ENCODE data around the gene LIFR.

Gene LIFR

DNA sequence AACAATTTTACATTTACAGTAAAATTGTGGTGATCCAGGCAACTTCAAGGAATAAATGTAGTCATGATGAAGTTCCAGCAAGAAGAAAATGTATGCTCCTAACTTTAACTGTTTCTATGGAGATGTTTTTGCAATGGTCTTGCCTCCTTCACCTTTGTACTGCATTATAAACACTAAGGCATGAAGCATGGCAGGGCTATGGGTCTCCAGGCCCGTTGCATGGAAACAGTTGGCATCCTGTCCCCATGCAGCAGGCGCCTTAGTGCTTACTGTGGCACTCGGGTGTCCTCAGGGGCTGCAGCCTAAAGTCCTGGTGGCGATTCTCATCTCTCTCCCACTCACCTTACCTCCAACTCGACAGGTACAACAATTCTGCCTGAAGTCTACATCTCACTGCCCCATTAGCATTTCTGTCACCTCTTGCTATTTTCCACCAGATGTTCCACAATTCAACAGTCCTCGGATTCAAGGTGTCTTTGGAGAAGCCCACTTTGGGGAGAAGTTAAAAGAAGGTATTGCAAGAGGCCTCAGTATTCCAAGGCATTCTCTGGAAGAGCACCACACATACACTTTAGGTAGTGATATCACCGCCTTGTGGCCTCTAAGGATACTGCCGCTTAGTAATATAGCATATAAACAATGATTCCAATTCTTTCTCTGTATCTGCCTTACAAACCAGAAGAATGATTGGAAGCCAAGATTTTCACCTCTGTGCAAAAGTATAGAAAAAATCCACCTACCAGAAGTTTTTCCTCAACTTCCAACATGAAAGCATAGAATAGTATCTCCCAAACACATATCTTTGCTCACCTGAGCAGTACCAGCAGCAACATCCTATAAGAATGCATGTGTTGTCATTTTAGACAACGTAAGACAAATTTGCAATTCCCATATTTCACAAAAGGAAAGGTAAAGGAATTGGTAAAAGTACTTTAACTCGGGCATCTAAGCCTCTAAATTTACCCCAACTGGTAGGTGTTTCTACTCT, 5.1 kb downstream of the LIFR start:
- no peak for DNase-seq (ENCODE audit: low read depth in 3 of 3, low spot score in 1 of 3)

- no peak for DNase-seq (ENCODE audit: low read depth in 3 of 3, low spot score in 1 of 3)
Measured at GRCh38 chr5:38548064-38548759, 8.2 kb downstream of the LIFR start.

- no peak for DNase-seq (ENCODE audit: low read depth in 3 of 3, low spot score in 1 of 3)
Measured at GRCh38 chr5:38547257-38547656, 9.2 kb downstream of the LIFR start.

DNA sequence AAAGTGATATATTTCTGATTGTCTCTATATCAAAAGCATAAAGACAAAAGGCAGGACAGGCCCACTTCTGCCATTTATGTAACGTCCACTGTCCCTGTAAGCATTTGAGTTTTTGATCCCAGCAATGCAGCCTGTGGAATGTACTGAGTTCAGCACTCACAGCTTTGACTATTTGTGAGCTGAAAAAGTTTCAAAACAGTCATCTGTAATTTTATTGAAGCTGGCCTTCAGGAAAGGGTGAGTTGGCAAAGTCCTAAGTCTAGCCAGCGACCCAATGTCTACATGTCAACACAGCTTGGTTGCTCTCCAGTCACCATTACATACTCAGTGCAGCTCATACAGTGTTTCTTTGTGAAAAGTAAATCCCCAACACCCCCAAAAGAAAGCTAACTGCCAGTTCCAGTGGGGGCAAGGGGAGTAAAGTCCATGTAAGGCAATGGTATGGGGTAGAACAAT, 9.7 kb downstream of the LIFR start:
- DNase-seq (ENCODE audit: low read depth in 3 of 3, low spot score in 1 of 3), result no peak

DNA sequence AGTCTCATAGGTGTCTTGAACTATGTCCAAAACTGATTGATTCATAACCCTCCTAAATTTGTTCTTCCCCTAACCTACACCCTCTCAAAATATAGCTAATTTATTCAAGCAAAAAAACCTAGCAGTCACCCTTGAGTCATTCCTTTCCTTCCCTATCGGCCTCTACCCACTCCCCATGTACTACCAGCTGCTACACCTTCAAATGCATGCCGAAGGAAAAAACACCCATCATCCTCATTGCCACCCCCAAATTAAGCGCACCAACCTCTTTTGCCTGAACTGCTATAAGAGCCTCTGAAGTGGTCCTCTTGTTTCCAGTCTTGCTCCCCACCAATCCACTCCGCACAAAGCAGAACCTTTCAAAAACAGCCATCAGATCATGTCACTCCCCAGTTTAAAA, 12.6 kb downstream of the LIFR start:
- no peak for DNase-seq (ENCODE audit: low read depth in 3 of 3, low spot score in 1 of 3)

DNA sequence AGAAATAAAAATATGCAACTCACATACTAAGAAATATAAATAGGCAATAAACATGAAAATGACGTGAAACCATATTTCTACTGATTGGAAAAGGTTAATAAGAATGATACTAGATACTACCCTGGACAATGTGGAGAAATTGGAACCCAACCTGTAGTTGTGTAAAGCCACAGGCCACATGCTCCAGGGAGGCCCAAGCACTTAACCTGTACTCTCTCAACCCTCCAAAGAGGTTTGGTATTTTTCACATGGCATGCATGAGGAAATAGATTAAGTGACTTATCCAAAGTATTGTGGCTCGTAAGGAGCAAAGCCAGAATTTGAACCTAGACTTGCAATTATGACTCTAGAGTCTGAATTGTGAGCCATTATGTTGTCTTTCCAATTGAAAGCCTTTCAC, 13.4 kb downstream of the LIFR start:
- no peak for DNase-seq (ENCODE audit: low read depth in 3 of 3, low spot score in 1 of 3)

- DNase-seq (ENCODE audit: low read depth in 3 of 3, low spot score in 1 of 3), result no peak
Measured at GRCh38 chr5:38541174-38541725, 15.2 kb downstream of the LIFR start.

DNA sequence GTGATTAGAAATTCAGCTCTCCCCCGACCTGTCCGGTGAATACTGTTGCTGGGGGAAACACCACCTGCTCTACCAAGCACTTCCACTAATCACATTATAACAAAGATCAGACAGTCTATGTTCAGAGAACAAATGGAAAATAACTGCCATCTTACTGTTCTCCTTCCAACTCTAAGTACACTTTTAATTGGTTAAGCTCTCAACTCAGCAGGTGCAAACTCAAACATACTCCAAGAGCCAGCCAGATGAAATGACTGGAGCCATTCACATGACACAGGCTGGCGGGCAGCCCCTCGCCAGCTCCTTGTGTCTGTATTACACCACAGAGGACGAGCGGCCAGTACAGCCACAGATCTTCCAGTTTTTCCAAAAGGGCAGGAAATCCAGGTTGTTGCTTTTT, 16.1 kb downstream of the LIFR start:
- no peak for DNase-seq (ENCODE audit: low read depth in 3 of 3, low spot score in 1 of 3)

DNA sequence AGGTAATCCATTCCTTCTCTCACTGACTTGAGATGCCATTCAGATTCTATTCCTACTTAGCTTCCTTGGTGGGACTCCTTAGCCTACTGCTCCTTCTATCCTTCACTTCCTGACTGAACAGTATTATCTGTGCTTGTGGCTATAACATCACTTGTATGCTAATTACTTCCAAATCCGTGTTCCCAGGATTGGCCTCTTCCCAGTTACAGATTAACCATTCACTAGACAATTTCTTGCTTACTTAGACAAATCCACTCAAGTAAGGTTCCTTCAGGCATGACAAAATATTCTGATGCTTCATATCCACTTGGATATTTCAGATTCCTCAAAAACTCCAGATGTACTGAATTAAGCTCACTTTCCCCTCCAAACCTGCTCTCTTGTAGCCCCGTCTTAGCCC, 18.3 kb downstream of the LIFR start:
- no peak for DNase-seq (ENCODE audit: low read depth in 3 of 3, low spot score in 1 of 3)

- DNase-seq (ENCODE audit: low read depth in 3 of 3, low spot score in 1 of 3), result no peak
Measured at GRCh38 chr5:38537505-38537904, 18.9 kb downstream of the LIFR start.

DNA sequence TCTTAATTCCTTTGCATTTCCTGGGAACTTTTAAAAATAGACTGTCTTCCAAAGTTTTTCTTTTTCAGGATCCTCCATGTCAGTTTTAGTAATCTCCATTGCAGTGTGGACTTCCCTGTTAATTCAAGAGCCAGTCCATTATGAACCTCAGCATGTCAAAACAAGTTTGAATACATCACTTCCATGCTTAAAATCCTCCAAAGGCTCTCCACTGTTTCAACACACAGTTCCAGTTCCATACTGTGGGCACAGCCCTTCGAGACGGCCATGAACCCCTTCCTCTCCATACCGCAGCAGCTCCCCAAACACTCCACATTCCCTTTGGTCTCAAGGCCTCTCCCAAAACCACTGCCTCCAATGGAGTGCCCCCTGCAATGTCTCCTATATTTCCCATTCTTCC, 19.5 kb downstream of the LIFR start:
- no peak for DNase-seq (ENCODE audit: low read depth in 3 of 3, low spot score in 1 of 3)

- no peak for DNase-seq (ENCODE audit: low read depth in 3 of 3, low spot score in 1 of 3)
Measured at GRCh38 chr5:38535845-38536244, 20.6 kb downstream of the LIFR start.

DNA sequence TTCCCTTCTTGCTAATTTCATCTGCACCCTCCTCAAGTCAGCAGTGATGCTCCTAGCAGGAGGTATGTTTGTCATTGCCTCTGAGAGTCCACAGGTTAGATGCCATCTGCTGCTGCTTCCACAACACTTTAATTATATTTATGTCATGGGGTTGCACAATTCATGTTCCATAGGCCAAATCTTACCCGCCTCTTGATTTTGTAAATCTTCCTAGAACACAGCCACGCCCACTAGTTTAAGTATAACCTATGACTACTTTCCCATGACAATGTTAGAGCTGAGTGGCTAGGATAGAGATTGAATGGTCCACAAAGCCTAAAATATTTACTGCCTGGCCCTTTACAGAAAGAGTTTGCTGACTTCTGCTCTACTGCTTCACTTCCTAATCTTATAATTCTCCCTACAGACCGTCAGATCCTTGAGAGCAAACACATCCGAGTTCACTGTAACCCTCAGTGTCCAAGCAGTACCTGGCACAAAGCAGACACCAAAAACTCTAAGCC, 21.1 kb downstream of the LIFR start:
- no peak for DNase-seq (ENCODE audit: low read depth in 3 of 3, low spot score in 1 of 3)

DNA sequence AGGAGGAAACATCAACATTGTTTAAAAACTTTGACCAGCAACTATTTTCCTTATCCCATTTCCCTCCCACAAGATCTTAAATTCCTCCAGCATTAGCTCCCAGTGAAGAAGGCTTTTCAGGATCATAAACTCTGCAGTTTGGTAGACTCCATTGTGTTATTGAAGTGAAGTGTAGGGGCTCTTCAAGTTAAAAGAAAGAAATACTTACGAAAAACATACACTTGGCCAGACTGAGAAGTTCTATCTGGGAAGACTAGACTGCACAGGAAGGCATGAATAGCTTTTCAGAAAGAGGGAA, 22.3 kb downstream of the LIFR start:
- DNase-seq (ENCODE audit: low read depth in 3 of 3, low spot score in 1 of 3), result no peak

GRCh38 chr5:38533286-38534155, 22.9 kb downstream of the LIFR start:
- no peak for DNase-seq (ENCODE audit: low read depth in 3 of 3, low spot score in 1 of 3)

DNA sequence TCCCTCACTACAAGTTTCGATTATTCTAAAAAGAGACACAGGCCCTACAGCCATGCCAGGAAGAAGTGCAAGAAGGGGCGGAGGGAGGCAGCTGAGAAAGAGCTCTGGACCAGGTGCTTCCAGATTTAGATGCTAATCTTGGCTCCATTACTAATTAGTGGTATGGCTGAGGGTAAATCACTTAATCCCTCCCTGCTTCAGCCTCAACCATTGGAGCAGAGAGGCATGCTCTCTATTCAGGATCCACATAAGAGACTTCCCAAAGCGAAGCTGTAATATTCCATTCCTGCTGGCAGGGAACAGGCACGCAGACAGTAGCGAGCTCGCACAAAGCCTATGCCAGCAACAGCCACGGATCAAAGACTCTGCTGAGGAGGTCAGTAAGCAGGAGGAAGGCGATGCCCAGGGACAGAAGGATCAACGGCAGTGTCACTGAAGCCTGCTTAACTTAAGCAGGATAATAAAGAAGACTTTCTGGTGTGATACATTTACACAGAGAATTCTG, 24.2 kb downstream of the LIFR start:
- DNase-seq (ENCODE audit: low read depth in 3 of 3, low spot score in 1 of 3), result no peak

DNA sequence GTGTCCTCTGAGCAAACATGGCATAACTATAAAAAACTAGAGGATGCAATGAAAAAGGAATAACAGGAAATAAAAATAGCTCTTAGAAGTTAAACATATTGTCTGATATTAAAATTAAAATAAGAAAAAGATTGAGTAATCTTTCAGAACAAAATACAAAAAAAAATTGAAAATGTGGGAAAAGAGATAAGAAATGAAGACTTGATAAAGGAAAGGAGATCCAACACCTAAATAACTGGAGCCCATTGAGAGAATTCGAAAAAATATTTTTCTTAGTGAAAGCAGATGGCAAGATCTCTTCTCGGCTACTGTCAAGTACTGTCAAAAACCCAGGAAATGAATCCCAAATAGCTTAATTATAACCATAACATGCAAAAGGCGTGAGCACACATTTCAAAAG, 24.9 kb downstream of the LIFR start:
- no peak for DNase-seq (ENCODE audit: low read depth in 3 of 3, low spot score in 1 of 3)

GRCh38 chr5:38529955-38530646, 26.3 kb downstream of the LIFR start:
- DNase-seq (ENCODE audit: low read depth in 3 of 3, low spot score in 1 of 3), result no peak

DNA sequence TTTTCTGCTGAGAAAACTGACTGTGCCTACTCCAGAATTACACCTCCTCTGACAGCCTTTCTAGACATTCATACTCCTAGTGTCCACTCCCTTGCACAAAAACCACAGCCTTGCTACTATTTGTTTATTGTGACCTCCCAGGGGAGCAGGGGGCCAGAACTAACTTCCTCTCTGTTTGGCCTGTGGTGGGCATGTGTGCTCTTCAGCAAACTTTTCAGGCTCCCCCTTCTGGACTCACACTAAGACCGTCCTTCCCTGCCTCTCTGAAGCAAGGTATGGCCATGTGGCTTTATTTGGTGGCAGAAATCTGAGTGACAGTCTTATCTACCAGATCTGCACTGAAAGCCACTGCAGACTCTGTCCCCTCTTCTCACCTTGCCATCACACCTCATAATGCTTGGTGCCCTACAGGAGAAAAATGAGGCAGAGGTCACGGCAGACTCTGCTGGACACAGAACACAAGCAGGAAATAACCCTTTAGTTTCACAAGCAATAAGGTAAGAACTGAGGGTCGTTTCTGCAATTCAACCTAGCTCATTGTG, 28.2 kb downstream of the LIFR start:
- DNase-seq (ENCODE audit: low read depth in 3 of 3, low spot score in 1 of 3), result no peak

GRCh38 chr5:38527475-38527874, 29.0 kb downstream of the LIFR start:
- DNase-seq (ENCODE audit: low read depth in 3 of 3, low spot score in 1 of 3), result no peak
